HepG2 (cell line): Measurements from ENCODE around the gene FUOM. TPM values are rescaled to one million over a fixed set of nuclear protein-coding genes. Genes with fewer than 3 reads are reported as not detected.

Experiments
- ATF6 ChIP-seq: sonication (generic); formaldehyde crosslinking; conservative IDR thresholded peaks from 2 replicates; pipeline ENCODE4 v1.4.0; 2020; ENCODE audit warnings: missing genetic modification reagents
- CAMTA2 ChIP-seq: sonication (generic); formaldehyde crosslinking; IDR thresholded peaks from 2 replicates; pipeline ENCODE4 v1.4.0; 2020; ENCODE audit warnings: mild to moderate bottlenecking, missing genetic modification reagents, borderline replicate concordance
- CEBPG ChIP-seq: IDR thresholded peaks from 2 replicates; pipeline ENCODE4 v1.6.1; 2016
- GTF3A ChIP-seq: sonication (generic); formaldehyde crosslinking; conservative IDR thresholded peaks from 2 replicates; pipeline ENCODE4 v1.4.0; 2020; ENCODE audit warnings: mild to moderate bottlenecking, missing genetic modification reagents
- HOXA3 ChIP-seq: sonication (generic); formaldehyde crosslinking; IDR thresholded peaks from 2 replicates; pipeline ENCODE4 v1.5.0; 2020; ENCODE audit warnings: missing genetic modification reagents
- HOXD1 ChIP-seq: sonication (generic); formaldehyde crosslinking; IDR thresholded peaks from 2 replicates; pipeline ENCODE4 v1.5.0; 2020; ENCODE audit warnings: missing genetic modification reagents
- IKZF4 ChIP-seq: sonication (generic); formaldehyde crosslinking; IDR thresholded peaks from 2 replicates; pipeline ENCODE4 v1.5.1; 2020; ENCODE audit warnings: borderline replicate concordance, mild to moderate bottlenecking, low read depth, missing genetic modification reagents; ENCODE audit errors: not compliant biosample characterization
- IRX3 ChIP-seq: sonication (generic); formaldehyde crosslinking; IDR thresholded peaks from 2 replicates; pipeline ENCODE4 v1.8.1; 2023; ENCODE audit warnings: mild to moderate bottlenecking, low read depth, missing genetic modification reagents, borderline replicate concordance
- LCORL ChIP-seq, 2 experiments: fragments of 450-650 bp in 1 of 2; sonication (generic) in 1 of 2; formaldehyde crosslinking in 1 of 2; IDR thresholded peaks; 2 replicates each; pipeline versions ENCODE4 v1.5.0 to v1.6.1; 2017 to 2020; ENCODE audit warnings: antibody characterized with exemption in 1 of 2, missing genetic modification reagents in 1 of 2
- MTF1 ChIP-seq: sonication (generic); formaldehyde crosslinking; IDR thresholded peaks from 2 replicates; pipeline ENCODE4 v1.5.0; 2020; ENCODE audit warnings: missing genetic modification reagents
- MTF2 ChIP-seq: sonication (generic); formaldehyde crosslinking; IDR thresholded peaks from 2 replicates; pipeline ENCODE4 v1.5.0; 2020; ENCODE audit warnings: missing genetic modification reagents, borderline replicate concordance
- PBX2 ChIP-seq: IDR thresholded peaks from 2 replicates; pipeline ENCODE4 v1.6.1; 2016; ENCODE audit warnings: control low read depth
- PCBP2 ChIP-seq: fragments of 200-400 bp; formaldehyde crosslinking; optimal IDR thresholded peaks from 2 replicates; pipeline ENCODE3; 2018; ENCODE audit warnings: low read length, low read depth; ENCODE audit not compliant: poor library complexity, severe bottlenecking
- PRMT3 ChIP-seq: sonication (generic); formaldehyde crosslinking; IDR thresholded peaks from 2 replicates; pipeline ENCODE4 v1.8.1; 2022; ENCODE audit warnings: low read depth, mild to moderate bottlenecking, moderate library complexity, missing genetic modification reagents, borderline replicate concordance
- SATB2 ChIP-seq: sonication (generic); formaldehyde crosslinking; IDR thresholded peaks from 2 replicates; pipeline ENCODE4 v1.5.0; 2020; ENCODE audit warnings: missing genetic modification reagents
- SMAD3 ChIP-seq: sonication (generic); formaldehyde crosslinking; IDR thresholded peaks from 2 replicates; pipeline ENCODE4 v1.4.0; 2020; ENCODE audit warnings: missing genetic modification reagents
- ZBTB3 ChIP-seq: sonication (generic); formaldehyde crosslinking; IDR thresholded peaks from 2 replicates; pipeline ENCODE4 v1.4.0; 2020; ENCODE audit warnings: low read depth, mild to moderate bottlenecking, moderate library complexity, missing genetic modification reagents, borderline replicate concordance
- ZFX ChIP-seq: sonication (generic); formaldehyde crosslinking; IDR thresholded peaks from 2 replicates; pipeline ENCODE4 v1.4.0; 2020; ENCODE audit warnings: mild to moderate bottlenecking, low read depth, missing genetic modification reagents, moderate library complexity
- ZNF234 ChIP-seq: sonication (generic); formaldehyde crosslinking; conservative IDR thresholded peaks from 2 replicates; pipeline ENCODE4 v1.5.1; 2020; ENCODE audit warnings: mild to moderate bottlenecking, missing genetic modification reagents
- ZNF451 ChIP-seq: sonication (generic); formaldehyde crosslinking; IDR thresholded peaks from 2 replicates; pipeline ENCODE4 v1.5.0; 2020; ENCODE audit warnings: mild to moderate bottlenecking, missing genetic modification reagents
- ZNF644 ChIP-seq: IDR thresholded peaks from 2 replicates; pipeline ENCODE4 v1.6.1; 2016; ENCODE audit warnings: low read depth
- ZNF777 ChIP-seq: sonication (generic); formaldehyde crosslinking; IDR thresholded peaks from 2 replicates; pipeline ENCODE4 v1.4.0; 2020; ENCODE audit warnings: missing genetic modification reagents
- ZNF782 ChIP-seq: sonication (generic); formaldehyde crosslinking; IDR thresholded peaks from 2 replicates; pipeline ENCODE4 v1.4.0; 2020; ENCODE audit warnings: missing genetic modification reagents, mild to moderate bottlenecking, borderline replicate concordance
- polyA plus RNA-seq, 8 experiments: library from polyadenylated mRNA; depleted of rRNA in 3 of 8; stranded (reverse) in 7 of 8; unstranded in 1 of 8; fragments of >200 nt; fragmentation: Illumina TruSeq in 4 of 8; extraction: Trizol in 4 of 8; gene quantifications; 2 replicates each; pipeline versions ENCODE4 v1.2.1 to v1.2.3, GENCODE V29; 2011 to 2016; ENCODE audit warnings: low read depth in 4 of 8, missing spikeins in 1 of 8, mixed read lengths in 1 of 8; ENCODE audit not compliant: insufficient read depth in 1 of 8
- total RNA-seq, 5 experiments: library from RNA; depleted of rRNA; stranded (reverse); fragments of >200 nt; fragmentation: Illumina TruSeq; extraction: Trizol; gene quantifications; 2 replicates each; pipeline ENCODE4 v1.2.3, GENCODE V29; 2016; ENCODE audit warnings: low read depth in 1 of 5
- TF ChIP-seq, protein P1 (sequence below): sonication (generic); formaldehyde crosslinking; conservative IDR thresholded peaks from 2 replicates; pipeline ENCODE4 v1.4.0; 2020; ENCODE audit warnings: missing genetic modification reagents
- TF ChIP-seq, protein P2 (sequence below): sonication (generic); formaldehyde crosslinking; IDR thresholded peaks from 2 replicates; pipeline ENCODE4 v1.5.0; 2020; ENCODE audit warnings: missing genetic modification reagents

The FUOM gene
- total and polyA plus RNA-seq, 2 of the 13 experiments (the other 11 are each of a cell fraction or from before 2014, with no cell fraction given) = 27.5 to 60.4 TPM

- TF ChIP-seq, protein P1, sequence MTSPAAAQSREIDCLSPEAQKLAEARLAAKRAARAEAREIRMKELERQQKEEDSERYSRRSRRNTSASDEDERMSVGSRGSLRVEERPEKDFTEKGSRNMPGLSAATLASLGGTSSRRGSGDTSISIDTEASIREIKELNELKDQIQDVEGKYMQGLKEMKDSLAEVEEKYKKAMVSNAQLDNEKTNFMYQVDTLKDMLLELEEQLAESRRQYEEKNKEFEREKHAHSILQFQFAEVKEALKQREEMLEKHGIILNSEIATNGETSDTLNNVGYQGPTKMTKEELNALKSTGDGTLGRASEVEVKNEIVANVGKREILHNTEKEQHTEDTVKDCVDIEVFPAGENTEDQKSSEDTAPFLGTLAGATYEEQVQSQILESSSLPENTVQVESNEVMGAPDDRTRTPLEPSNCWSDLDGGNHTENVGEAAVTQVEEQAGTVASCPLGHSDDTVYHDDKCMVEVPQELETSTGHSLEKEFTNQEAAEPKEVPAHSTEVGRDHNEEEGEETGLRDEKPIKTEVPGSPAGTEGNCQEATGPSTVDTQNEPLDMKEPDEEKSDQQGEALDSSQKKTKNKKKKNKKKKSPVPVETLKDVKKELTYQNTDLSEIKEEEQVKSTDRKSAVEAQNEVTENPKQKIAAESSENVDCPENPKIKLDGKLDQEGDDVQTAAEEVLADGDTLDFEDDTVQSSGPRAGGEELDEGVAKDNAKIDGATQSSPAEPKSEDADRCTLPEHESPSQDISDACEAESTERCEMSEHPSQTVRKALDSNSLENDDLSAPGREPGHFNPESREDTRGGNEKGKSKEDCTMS (CRISPR knock-in tag) = no peak
- TF ChIP-seq SMAD3 (CRISPR knock-in tag) (peak; percentile 68; the same call in 1 of the 2 replicates), MTF2 (CRISPR knock-in tag) (no peak), GTF3A (no peak), ZNF777 (CRISPR knock-in tag) (no peak), ZBTB3 (CRISPR knock-in tag) (0 out of 2 replicates have a peak, but pooled peaks have one; percentile 35), PRMT3 (CRISPR knock-in tag) (no peak), ATF6 (no peak), ZFX (CRISPR knock-in tag) (0 out of 2 replicates have a peak, but pooled peaks have one; percentile 31), ZNF782 (CRISPR knock-in tag) (no peak), HOXA3 (no peak; the same call in 1 of the 2 replicates), ZNF644 (CRISPR knock-in tag) (peak; percentile 2; the same call in 1 of the 2 replicates), CAMTA2 (CRISPR knock-in tag) (no peak), PCBP2 (no peak), CEBPG (CRISPR knock-in tag) (no peak), IKZF4 (CRISPR knock-in tag) (peak; percentile 14), LCORL (IDR thresholded peaks at IDR 0.05) (no peak), LCORL (CRISPR knock-in tag; IDR thresholded peaks at IDR 0.05) (peak; percentile 32; the same call in 1 of the 2 replicates), HOXD1 (CRISPR knock-in tag) (no peak), ZNF451 (CRISPR knock-in tag) (no peak), PBX2 (CRISPR knock-in tag) (no peak), ZNF234 (no peak), SATB2 (CRISPR knock-in tag) (no peak), IRX3 (no peak), MTF1 (no peak)
- TF ChIP-seq, protein P2, sequence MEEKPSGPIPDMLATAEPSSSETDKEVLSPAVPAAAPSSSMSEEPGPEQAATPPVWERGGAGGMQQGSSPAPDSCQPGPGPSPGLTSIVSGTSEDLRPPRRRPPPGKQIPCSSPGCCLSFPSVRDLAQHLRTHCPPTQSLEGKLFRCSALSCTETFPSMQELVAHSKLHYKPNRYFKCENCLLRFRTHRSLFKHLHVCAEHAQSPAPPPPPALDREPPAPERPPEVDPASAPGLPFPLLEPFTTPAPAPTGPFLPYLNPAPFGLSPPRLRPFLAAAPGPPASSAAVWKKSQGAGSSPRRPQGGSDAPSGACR (CRISPR knock-in tag) = 0 out of 2 replicates have a peak, but pooled peaks have one; percentile 13
Measured at GRCh38 chr10:133359972-133360610, 2.3 kb upstream of the FUOM start (continued).
